ENCODE results near the gene MAD1L1. TPM values are rescaled to one million over a fixed set of nuclear protein-coding genes. Genes with fewer than 3 reads are reported as not detected.

MAD1L1 gene
- total and polyA plus RNA-seq, 11 donors = 11.1 to 29.7 (median 20.9) TPM

DNA sequence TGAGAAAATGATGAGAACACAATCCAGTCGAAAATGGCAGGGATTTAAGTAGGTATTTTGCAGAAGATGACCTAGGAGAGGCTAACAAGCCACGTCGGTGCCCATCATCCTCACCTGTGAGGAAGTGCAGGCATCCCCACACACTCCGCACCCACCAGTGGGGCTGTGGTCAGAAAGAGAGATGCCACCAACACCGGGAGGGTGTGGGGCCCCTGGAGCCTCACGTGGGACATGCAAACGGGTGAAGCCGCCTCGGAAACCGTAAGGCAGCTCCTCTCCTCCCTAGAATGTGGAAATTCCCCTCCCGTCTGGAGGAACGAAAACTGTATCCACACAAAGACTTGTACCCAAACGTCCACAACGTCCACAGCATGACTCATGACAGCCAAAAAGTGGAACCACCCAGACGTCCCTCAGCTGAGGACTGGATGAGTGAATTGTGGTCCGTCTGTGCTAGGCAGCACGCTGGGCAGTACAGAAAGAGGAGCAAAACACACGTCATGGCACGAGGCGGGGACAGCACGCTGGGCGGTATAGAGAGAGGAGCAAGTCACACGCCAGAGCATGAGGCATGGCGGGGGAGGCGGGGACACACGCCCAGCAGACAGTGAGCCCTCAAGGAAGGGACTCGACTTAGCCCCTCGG is 316.7 kb downstream of the MAD1L1 start:
- ATAC-seq = no peak
- intact Hi-C loops (cut with DNase I) = loop anchor here in 1 of 10 donors (10.0 kb wide), 1 partner anchor 289 kb away; no protein-coding TSS in a partner anchor

DNA sequence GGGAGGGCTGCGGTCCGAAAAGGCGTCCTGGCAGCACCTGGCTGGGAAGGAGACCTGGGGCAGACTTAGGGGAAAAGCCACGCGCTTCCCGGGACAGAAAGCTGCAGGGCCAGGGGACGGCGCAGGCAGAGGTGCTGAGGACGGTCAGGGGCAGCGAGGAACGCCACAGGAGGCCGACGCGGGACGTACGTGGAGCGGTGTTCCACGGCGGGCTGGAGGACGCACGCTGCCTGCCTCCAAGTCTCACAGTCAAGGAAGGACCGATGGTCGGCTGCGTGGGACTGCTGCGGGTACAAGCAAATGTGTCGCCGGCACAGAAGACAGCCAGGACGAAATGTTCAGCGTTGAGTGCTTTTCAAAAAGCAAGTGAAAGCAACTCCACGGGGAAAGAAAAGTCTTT is 317.4 kb downstream of the MAD1L1 start:
- Histone ChIP-seq H3K27ac (no peak overlapping the region), H3K4me3 (no peak overlapping the region), H3K36me3 (no peaks in the 10 kb centered on the region), H3K4me1 (peaks cover 0 to 46% (median 11%) of the 10 kb centered on the region in 12 donors), H3K27me3 (no peaks in the 10 kb centered on the region), H3K9me3 (no peaks in the 10 kb centered on the region)
- TF ChIP-seq, protein P1, sequence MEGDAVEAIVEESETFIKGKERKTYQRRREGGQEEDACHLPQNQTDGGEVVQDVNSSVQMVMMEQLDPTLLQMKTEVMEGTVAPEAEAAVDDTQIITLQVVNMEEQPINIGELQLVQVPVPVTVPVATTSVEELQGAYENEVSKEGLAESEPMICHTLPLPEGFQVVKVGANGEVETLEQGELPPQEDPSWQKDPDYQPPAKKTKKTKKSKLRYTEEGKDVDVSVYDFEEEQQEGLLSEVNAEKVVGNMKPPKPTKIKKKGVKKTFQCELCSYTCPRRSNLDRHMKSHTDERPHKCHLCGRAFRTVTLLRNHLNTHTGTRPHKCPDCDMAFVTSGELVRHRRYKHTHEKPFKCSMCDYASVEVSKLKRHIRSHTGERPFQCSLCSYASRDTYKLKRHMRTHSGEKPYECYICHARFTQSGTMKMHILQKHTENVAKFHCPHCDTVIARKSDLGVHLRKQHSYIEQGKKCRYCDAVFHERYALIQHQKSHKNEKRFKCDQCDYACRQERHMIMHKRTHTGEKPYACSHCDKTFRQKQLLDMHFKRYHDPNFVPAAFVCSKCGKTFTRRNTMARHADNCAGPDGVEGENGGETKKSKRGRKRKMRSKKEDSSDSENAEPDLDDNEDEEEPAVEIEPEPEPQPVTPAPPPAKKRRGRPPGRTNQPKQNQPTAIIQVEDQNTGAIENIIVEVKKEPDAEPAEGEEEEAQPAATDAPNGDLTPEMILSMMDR (IDR thresholded peaks at IDR 0.05) = no peak
- TF ChIP-seq POLR2A (IDR thresholded peaks at IDR 0.05) = no peak
- ATAC-seq (no peak), DNase-seq (peak in 1 of 5 donors; percentile 19)
- WGBS, 4 donors = 95 to 98% (median 97%) methylated on average over 30 of the region's 30 CpGs
- intact Hi-C loops (cut with DNase I) = loop anchor here in 1 of 10 donors (10.0 kb wide), 1 partner anchor 289 kb away; no protein-coding TSS in a partner anchor

More for the DNA sequence above, 316.7 kb downstream of the MAD1L1 start:
- TF ChIP-seq POLR2A (IDR thresholded peaks at IDR 0.05) = no peak
- TF ChIP-seq, protein P1 (IDR thresholded peaks at IDR 0.05) = no peak
- Histone ChIP-seq H3K4me3 (no peak overlapping the region), H3K27ac (peak overlapping the region in 1 of 12 donors; percentile 66), H3K4me1 (peaks cover 0 to 46% (median 11%) of the 10 kb centered on the region in 12 donors), H3K36me3 (no peaks in the 10 kb centered on the region), H3K9me3 (no peaks in the 10 kb centered on the region), H3K27me3 (no peaks in the 10 kb centered on the region)
- 90 to 93% (median 93%) methylated on average over 28 of the region's 28 CpGs for WGBS, 4 donors
- DNase-seq = peak in 2 of 5 donors; percentile 26 to 38

DNA sequence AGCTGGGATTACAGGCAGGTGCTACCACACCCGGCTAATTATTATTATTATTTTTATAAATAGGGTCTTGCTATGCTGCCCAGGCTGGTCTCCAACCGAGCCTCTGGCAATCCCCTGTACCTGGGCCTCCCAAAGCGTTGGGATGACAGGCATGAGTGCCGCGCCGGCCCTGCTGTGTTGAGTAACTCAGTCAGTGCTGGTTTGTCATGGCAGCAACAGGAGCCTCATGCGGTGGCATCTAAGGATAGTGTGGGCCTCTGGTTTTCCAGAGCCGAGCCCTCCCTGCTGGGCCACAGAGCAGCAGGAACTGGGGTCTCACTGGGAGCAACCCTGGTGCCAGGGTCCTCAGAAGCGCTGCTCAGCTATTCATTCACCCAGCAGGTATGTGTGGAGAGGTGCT is 318.0 kb downstream of the MAD1L1 start:
- no peaks in the 10 kb centered on the region for H3K27me3 ChIP-seq

DNA sequence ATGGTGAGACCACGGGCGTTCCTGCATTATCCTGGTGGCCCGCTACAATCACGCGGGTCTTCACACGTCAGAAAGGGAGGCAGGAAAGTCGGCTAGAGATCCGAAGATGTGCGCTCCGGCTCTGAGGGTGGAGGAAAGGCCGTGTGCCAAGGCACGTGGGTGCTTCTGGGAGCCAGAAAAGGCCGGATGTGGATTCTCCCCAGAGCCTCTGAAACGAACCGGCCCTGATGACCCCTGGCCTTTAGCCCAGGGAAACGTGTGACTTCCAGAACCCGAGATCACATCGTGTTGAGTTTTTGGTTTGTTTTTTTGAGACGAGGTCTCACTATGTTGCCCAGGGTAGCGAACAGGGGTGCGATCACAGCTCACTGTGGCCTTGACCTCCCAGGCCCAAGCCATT is 318.4 kb downstream of the MAD1L1 start:
- ATAC-seq = peak in 2 of 4 donors; percentile 44 to 66

More for the DNA sequence above, 318.0 kb downstream of the MAD1L1 start:
- TF ChIP-seq, protein P1 (IDR thresholded peaks at IDR 0.05) = no peak
- TF ChIP-seq POLR2A (IDR thresholded peaks at IDR 0.05) = no peak
- no peak overlapping the region for H3K27ac ChIP-seq
- no peaks in the 10 kb centered on the region for H3K9me3 ChIP-seq
- no peak for ATAC-seq
- intact Hi-C loops (cut with DNase I) = loop anchor here in 1 of 10 donors (10.0 kb wide), 1 partner anchor 290 kb away; no protein-coding TSS in a partner anchor
- H3K4me1 ChIP-seq = peaks cover 0 to 41% (median 10%) of the 10 kb centered on the region in 12 donors
- WGBS, 4 donors = 83 to 96% (median 87%) methylated on average over 7 to 9 of the region's 9 CpGs
- no peak overlapping the region for H3K4me3 ChIP-seq
- H3K36me3 ChIP-seq = no peaks in the 10 kb centered on the region
- peak in 1 of 5 donors; percentile 16 for DNase-seq

More for the DNA sequence above, 318.4 kb downstream of the MAD1L1 start:
- peak in 4 of 5 donors; percentile 42 to 77 (median 54) for DNase-seq
- WGBS, 4 donors = 50 to 76% (median 63%) methylated on average over 21 of the region's 21 CpGs
- no peaks in the 10 kb centered on the region for H3K27me3 ChIP-seq
- TF ChIP-seq, protein P1 (IDR thresholded peaks at IDR 0.05) = no peak
- TF ChIP-seq POLR2A (IDR thresholded peaks at IDR 0.05) = no peak
- no peaks in the 10 kb centered on the region for H3K9me3 ChIP-seq
- H3K36me3 ChIP-seq = no peaks in the 10 kb centered on the region
- H3K4me1 ChIP-seq = peaks cover 0 to 38% (median 8%) of the 10 kb centered on the region in 12 donors
- intact Hi-C loops (cut with DNase I) = loop anchor here in 1 of 10 donors (10.0 kb wide), 1 partner anchor 290 kb away; no protein-coding TSS in a partner anchor
- H3K4me3 ChIP-seq = no peak overlapping the region
- H3K27ac ChIP-seq = no peak overlapping the region
